PFSK-1 (cell line): ENCODE measurements around the gene AKAP14.

Experiments
- POLR2AphosphoS5 ChIP-seq: IDR thresholded peaks from 2 replicates; pipeline ENCODE4 v1.6.1; 2012; ENCODE audit warnings: low read depth, mild to moderate bottlenecking, control low read depth, low read length, moderate library complexity
- TF ChIP-seq, protein P1 (sequence below), 2 experiments: IDR thresholded peaks; 2 replicates each; pipeline versions ENCODE4 v1.6.1 to v1.8.0; 2011 to 2012; ENCODE audit warnings: low read depth in 2 of 2, low read length in 2 of 2, control low read depth in 1 of 2, inconsistent platforms in 1 of 2, mild to moderate bottlenecking in 1 of 2, moderate library complexity in 1 of 2; ENCODE audit not compliant: insufficient read depth in 1 of 2

DNA sequence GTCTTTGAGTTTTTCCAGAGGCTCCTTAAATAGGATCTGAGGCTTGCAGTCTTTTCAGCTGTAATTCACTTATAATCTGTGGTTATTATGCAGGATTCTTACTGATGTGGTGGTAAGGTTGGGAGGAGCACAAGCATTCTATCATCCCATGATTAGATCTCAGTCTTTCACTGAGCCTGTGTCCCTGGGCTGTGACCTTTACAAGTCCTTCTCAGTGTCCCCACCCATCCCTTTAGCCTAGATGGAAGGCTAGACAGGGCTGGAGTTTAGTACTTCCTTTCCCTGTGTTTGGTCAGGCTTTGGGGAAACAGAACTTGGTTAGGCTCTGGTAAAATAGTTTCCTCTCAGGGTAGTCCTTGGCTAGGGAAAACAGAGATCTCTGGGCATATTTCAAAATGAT lies 64.9 kb downstream of the AKAP14 start:
- TF ChIP-seq, protein P1, sequence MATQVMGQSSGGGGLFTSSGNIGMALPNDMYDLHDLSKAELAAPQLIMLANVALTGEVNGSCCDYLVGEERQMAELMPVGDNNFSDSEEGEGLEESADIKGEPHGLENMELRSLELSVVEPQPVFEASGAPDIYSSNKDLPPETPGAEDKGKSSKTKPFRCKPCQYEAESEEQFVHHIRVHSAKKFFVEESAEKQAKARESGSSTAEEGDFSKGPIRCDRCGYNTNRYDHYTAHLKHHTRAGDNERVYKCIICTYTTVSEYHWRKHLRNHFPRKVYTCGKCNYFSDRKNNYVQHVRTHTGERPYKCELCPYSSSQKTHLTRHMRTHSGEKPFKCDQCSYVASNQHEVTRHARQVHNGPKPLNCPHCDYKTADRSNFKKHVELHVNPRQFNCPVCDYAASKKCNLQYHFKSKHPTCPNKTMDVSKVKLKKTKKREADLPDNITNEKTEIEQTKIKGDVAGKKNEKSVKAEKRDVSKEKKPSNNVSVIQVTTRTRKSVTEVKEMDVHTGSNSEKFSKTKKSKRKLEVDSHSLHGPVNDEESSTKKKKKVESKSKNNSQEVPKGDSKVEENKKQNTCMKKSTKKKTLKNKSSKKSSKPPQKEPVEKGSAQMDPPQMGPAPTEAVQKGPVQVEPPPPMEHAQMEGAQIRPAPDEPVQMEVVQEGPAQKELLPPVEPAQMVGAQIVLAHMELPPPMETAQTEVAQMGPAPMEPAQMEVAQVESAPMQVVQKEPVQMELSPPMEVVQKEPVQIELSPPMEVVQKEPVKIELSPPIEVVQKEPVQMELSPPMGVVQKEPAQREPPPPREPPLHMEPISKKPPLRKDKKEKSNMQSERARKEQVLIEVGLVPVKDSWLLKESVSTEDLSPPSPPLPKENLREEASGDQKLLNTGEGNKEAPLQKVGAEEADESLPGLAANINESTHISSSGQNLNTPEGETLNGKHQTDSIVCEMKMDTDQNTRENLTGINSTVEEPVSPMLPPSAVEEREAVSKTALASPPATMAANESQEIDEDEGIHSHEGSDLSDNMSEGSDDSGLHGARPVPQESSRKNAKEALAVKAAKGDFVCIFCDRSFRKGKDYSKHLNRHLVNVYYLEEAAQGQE (IDR thresholded peaks at IDR 0.05; ENCODE audit: insufficient read depth in 1 of 2, low read depth in 2 of 2, low read length in 2 of 2): no peak
- TF ChIP-seq POLR2AphosphoS5: no peak
